Mucosa of descending colon (tissue), 3 donors: ENCODE measurements around the gene LMX1A. TPM values are rescaled to one million over a fixed set of nuclear protein-coding genes. Genes with fewer than 3 reads are reported as not detected.
A peak's percentile ranks its signal among the peaks of the same experiment; 100 is the strongest.

Experiments
- ATAC-seq: fragments of 200-7000 bp; cut with Tn5 transposase; one replicate; pipeline ENCODE4 v1.9.1; 2020; ENCODE audit warnings: mild to moderate bottlenecking, moderate library complexity
- DNase-seq, 3 donors: peaks; one replicate each; pipeline ENCODE4 v3.0.0-alpha.2; 2020
- H3K36me3 ChIP-seq: fragments of 200-600 bp; one replicate; pipeline ENCODE4 v1.8.0; 2021; ENCODE audit warnings: low read depth, mild to moderate bottlenecking
- H3K4me1 ChIP-seq: fragments of 200-600 bp; one replicate; pipeline ENCODE4 v1.8.0; 2021; ENCODE audit warnings: low read depth, mild to moderate bottlenecking
- H3K4me3 ChIP-seq: fragments of 200-600 bp; one replicate; pipeline ENCODE4 v1.8.0; 2021; ENCODE audit warnings: mild to moderate bottlenecking
- H3K9me3 ChIP-seq: fragments of 200-600 bp; one replicate; pipeline ENCODE4 v1.8.0; 2021; ENCODE audit warnings: mild to moderate bottlenecking
- intact Hi-C, 2 donors: fragments of 100-400 bp; cut with DNase I in 1 of 2; cut with micrococcal nuclease in 1 of 2; formaldehyde crosslinking; loops; one replicate each; pipeline versions ENCODE4 v1.11.0 to v1.11.1; 2022; cut with DNase I, micrococcal nuclease
- long read RNA-seq, 2 donors: library from polyadenylated mRNA; unstranded; transcript quantifications; one replicate each; pipeline ENCODE4 v2.0.0, GENCODE V29; 2019 to 2021
- total RNA-seq, 3 donors: library from RNA; stranded (reverse); fragmentation: NEBNext Ultra II Directional in 2 of 3; extraction: Animal tissue kit (Norgen Biotek cat#: 25700) in 2 of 3; gene quantifications; one replicate each; pipeline versions ENCODE4 v1.2.1 to v1.2.4, GENCODE V29; 2021 to 2023
- TF ChIP-seq, protein P1 (sequence below): fragments of 200-600 bp; IDR thresholded peaks from one replicate; pipeline ENCODE4 v1.8.0; 2022; ENCODE audit warnings: antibody characterized with exemption, mild to moderate bottlenecking
- donor health status: DM: no; HTN: no; CAD: no; lungs with moderate emphysema.
- donor health status: DM: no; HTN: no; CAD: no.
- donor health status: DM: no; HTN: yes; CAD: no.

LMX1A gene
- under 1 TPM; 0.31 to 0.84 (median 0.38) TPM for total RNA-seq
- long read RNA-seq, donor 1 = 0 reads
- long read RNA-seq, donor 2 = 0 reads

- TF ChIP-seq, protein P1, sequence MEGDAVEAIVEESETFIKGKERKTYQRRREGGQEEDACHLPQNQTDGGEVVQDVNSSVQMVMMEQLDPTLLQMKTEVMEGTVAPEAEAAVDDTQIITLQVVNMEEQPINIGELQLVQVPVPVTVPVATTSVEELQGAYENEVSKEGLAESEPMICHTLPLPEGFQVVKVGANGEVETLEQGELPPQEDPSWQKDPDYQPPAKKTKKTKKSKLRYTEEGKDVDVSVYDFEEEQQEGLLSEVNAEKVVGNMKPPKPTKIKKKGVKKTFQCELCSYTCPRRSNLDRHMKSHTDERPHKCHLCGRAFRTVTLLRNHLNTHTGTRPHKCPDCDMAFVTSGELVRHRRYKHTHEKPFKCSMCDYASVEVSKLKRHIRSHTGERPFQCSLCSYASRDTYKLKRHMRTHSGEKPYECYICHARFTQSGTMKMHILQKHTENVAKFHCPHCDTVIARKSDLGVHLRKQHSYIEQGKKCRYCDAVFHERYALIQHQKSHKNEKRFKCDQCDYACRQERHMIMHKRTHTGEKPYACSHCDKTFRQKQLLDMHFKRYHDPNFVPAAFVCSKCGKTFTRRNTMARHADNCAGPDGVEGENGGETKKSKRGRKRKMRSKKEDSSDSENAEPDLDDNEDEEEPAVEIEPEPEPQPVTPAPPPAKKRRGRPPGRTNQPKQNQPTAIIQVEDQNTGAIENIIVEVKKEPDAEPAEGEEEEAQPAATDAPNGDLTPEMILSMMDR = no peak
- Histone ChIP-seq H3K4me3 (no peak within 1 kb of the TSS), H3K4me1 (peaks cover 31% of the 10 kb centered on the region), H3K9me3 (no peaks in the 10 kb centered on the region), H3K36me3 (no peaks in the 10 kb centered on the region)
- ATAC-seq = peak; percentile 35
- intact Hi-C loops = no loop called here
- peak in 2 of 3 donors; percentile 49 to 52 for DNase-seq
These were observed at the start of gene LMX1A for GRCh38 chr1:165355977-165356811. Gene LMX1A, minus strand, starts transcription at chr1:165356715. Its CDS starts 1,156 bp downstream, at chr1:165355559.

DNA sequence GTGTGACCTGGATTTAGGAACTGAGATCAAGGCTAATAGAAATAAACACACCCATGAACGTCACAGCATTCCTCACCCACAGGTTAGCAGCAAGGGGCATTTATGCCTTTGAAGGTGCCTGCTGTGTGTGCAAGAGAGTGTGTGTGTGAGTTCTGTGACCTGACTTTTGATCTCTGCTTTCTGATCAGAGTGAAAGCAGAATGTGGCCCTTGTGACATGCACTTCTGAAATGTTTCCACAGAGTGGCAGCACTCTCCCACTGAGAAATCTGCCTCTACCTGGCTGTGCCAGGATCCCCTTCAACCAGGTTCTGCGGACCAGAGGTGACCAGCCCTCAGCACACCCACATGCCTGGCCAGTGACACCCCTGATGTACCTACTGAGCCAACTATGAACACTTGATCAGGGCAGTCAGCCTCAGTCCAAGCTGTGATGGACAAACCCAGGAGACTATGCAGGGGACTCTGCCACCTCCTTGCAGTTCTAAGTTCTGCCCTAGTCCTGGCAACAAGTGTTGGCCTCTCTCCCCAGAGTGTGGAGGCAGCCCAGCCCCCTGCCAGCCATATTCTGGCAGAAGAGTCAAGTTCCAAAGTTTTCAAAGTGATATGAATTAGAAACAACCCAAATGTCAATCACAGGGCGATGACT is 47.4 kb upstream of the LMX1A start:
- Histone ChIP-seq H3K9me3 (no peaks in the 10 kb centered on the region), H3K4me3 (no peak overlapping the region), H3K36me3 (no peaks in the 10 kb centered on the region), H3K4me1 (no peaks in the 10 kb centered on the region)
- TF ChIP-seq, protein P1 = no peak
- intact Hi-C loops = no loop called here
- ATAC-seq (peak; percentile 53), DNase-seq (peak in 1 of 3 donors; percentile 6)

- no peaks in the 10 kb centered on the region for H3K9me3 ChIP-seq
- intact Hi-C loops = no loop called here
These were observed 46.1 kb upstream of the LMX1A start for GRCh38 chr1:165402517-165403111.

DNA sequence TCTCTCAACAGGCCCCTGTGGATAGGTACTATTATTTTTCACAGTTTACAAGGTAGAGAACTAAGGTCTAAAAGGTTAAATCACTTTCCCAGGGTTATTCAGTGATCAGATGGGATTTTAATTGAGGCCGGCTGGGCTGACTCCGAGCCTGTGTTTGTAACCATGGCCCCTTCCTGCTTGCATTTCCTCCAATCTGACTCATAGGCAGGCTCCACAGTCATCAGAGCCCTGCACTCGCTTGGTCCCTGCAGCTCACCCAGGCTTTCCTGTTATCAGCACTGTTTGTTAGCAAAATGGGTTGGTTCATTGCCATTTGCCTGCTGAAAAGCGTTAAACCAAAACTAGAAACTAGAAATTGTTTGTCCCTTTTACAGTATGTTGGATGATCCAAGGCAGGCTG is 41.4 kb upstream of the LMX1A start:
- peak; percentile 34 for ATAC-seq
- peaks cover 5% of the 10 kb centered on the region for H3K4me1 ChIP-seq
- H3K4me3 ChIP-seq = no peak overlapping the region
- DNase-seq = no peak
- H3K36me3 ChIP-seq = no peaks in the 10 kb centered on the region
- TF ChIP-seq, protein P1 = no peak
- H3K9me3 ChIP-seq = no peaks in the 10 kb centered on the region
- intact Hi-C loops = no loop called here

More at GRCh38 chr1:165402517-165403111, 46.1 kb upstream of the LMX1A start:
- no peak for DNase-seq
- TF ChIP-seq, protein P1 = no peak
- Histone ChIP-seq H3K4me3 (no peak overlapping the region), H3K36me3 (no peaks in the 10 kb centered on the region), H3K4me1 (no peaks in the 10 kb centered on the region)
- ATAC-seq = no peak

- no peaks in the 10 kb centered on the region for H3K36me3 ChIP-seq
- DNase-seq (no peak), ATAC-seq (no peak)
- H3K9me3 ChIP-seq = no peaks in the 10 kb centered on the region
- intact Hi-C loops = no loop called here
- TF ChIP-seq, protein P1 = no peak
- peaks cover 10% of the 10 kb centered on the region for H3K4me1 ChIP-seq
- H3K4me3 ChIP-seq = no peak overlapping the region
These were observed 39.4 kb upstream of the LMX1A start for GRCh38 chr1:165395901-165396300.
